GM10248 (cell line): Measurements from ENCODE around the gene CPNE4.
A peak's percentile ranks its signal among the peaks of the same experiment; 100 is the strongest.

Experiments used
- CTCF ChIA-PET: fragments of 300-600 bp; sonication (Branson Sonifier 250); formaldehyde crosslinking; extraction: SDS; loops from one replicate; lab custom pipeline; 2021; ENCODE audit warnings: antibody characterized with exemption; lab: Yijun Ruan, JAX
- POLR2A ChIA-PET: fragments of 350-650 bp; sonication (Branson Sonifier 250); formaldehyde crosslinking; extraction: SDS; loops from one replicate; lab custom pipeline; 2020; ENCODE audit warnings: antibody characterized with exemption; lab: Yijun Ruan, JAX
- DNase-seq: peaks from one replicate; pipeline ENCODE4 v3.0.0; 2012; ENCODE audit errors: extremely low spot score
- CTCF ChIP-seq: IDR thresholded peaks from 2 replicates; pipeline ENCODE4 v1.5.1; 2012; ENCODE audit warnings: mild to moderate bottlenecking, low read depth; ENCODE audit errors: extremely low read depth, missing control alignments, control extremely low read depth

Gene CPNE4

GRCh38 chr3:131692356-131692755 is 342.5 kb downstream of the CPNE4 start:
- ChIA-PET CTCF (interaction anchor here (1.1 kb wide), 1 partner anchor 12 kb away, joined by 3 read pairs; no protein-coding TSS in a partner anchor), POLR2A (no interaction called here)
- DNase-seq, result no peak
- no peak for TF ChIP-seq CTCF

GRCh38 chr3:131690800-131691199 is 344.0 kb downstream of the CPNE4 start:
- ChIA-PET POLR2A (no interaction called here), CTCF (interaction anchor here (1.0 to 1.5 kb wide), 3 partner anchors 15 to 140 kb away, joined by 3 read pairs; no protein-coding TSS in a partner anchor)
- no peak for DNase-seq
- no peak for TF ChIP-seq CTCF

- CTCF ChIA-PET, result no interaction called here
- POLR2A ChIA-PET, result no interaction called here
- DNase-seq, result peak; percentile 13
- no peak for TF ChIP-seq CTCF
Observed at GRCh38 chr3:131688370-131688769, 346.4 kb downstream of the CPNE4 start.

GRCh38 chr3:131669600-131669999 is 365.2 kb downstream of the CPNE4 start:
- TF ChIP-seq CTCF, result no peak
- CTCF ChIA-PET, result interaction anchor here (0.9 kb wide), 1 partner anchor 12 kb away, joined by 3 read pairs; no protein-coding TSS in a partner anchor
- POLR2A ChIA-PET, result no interaction called here
- DNase-seq, result no peak

- ChIA-PET CTCF (interaction anchor here (1.0 kb wide), 1 partner anchor 10 kb away, joined by 4 read pairs; no protein-coding TSS in a partner anchor), POLR2A (no interaction called here)
- DNase-seq, result no peak
- no peak for TF ChIP-seq CTCF
Observed at GRCh38 chr3:131658771-131659170, 376.0 kb downstream of the CPNE4 start.

GRCh38 chr3:131658115-131658514 is 376.7 kb downstream of the CPNE4 start:
- POLR2A ChIA-PET, result no interaction called here
- TF ChIP-seq CTCF, result no peak
- DNase-seq, result no peak
- CTCF ChIA-PET, result interaction anchor here (1.0 to 1.4 kb wide), 2 partner anchors 9 to 10 kb away, joined by 4 read pairs; no protein-coding TSS in a partner anchor
